Natural killer cell treated with Interleukin-12 subunit alpha and Interleukin-12 subunit beta and Interleukin-15 and Interleukin-18, amount 100 ng/mL, for 72 hours (primary cell): Measurements from ENCODE around the gene FBXO24. TPM values are rescaled to one million over a fixed set of nuclear protein-coding genes. Genes with fewer than 3 reads are reported as not detected.

Experiments
- ATAC-seq, 2 donors: fragments of 150-1000 bp; cut with Tn5 transposase in 1 of 2; sonication (Bioruptor Pico), chemical (Tn5 transposase) in 1 of 2; 2 replicates each; pipeline ENCODE4 v1.10.0; 2021
- DNase-seq: peaks from one replicate; pipeline ENCODE4 v3.0.0; 2022; ENCODE audit warnings: low spot score
- H3K27ac Mint-ChIP-seq, 2 donors: 1 replicate in 1 of 2; 2 replicates in 1 of 2; pipeline ENCODE4 v1.8.0; 2022; ENCODE audit warnings: mixed read lengths in 2 of 2, mild to moderate bottlenecking in 1 of 2, moderate library complexity in 1 of 2
- H3K27me3 Mint-ChIP-seq, 2 donors: 1 replicate in 1 of 2; 2 replicates in 1 of 2; pipeline ENCODE4 v1.8.0; 2022; ENCODE audit warnings: mixed read lengths in 2 of 2
- H3K36me3 Mint-ChIP-seq: one replicate; pipeline ENCODE4 v1.8.0; 2022; ENCODE audit warnings: mixed read lengths
- H3K4me1 Mint-ChIP-seq, 2 donors: 1 replicate in 1 of 2; 2 replicates in 1 of 2; pipeline ENCODE4 v1.8.0; 2022; ENCODE audit warnings: low read depth in 2 of 2, mixed read lengths in 2 of 2, mild to moderate bottlenecking in 1 of 2
- H3K4me3 Mint-ChIP-seq: one replicate; pipeline ENCODE4 v1.8.0; 2022; ENCODE audit warnings: mixed read lengths
- H3K9me3 Mint-ChIP-seq: 2 replicates; pipeline ENCODE4 v1.8.0; 2022; ENCODE audit warnings: mixed read lengths
- total RNA-seq, 2 donors: library from RNA; stranded (reverse); gene quantifications; one replicate each; pipeline ENCODE4 v1.2.3, GENCODE V29; 2022

Gene FBXO24
- total RNA-seq, 2 donors from 2014 or later, result 0.21 TPM; not detected in 1

DNA sequence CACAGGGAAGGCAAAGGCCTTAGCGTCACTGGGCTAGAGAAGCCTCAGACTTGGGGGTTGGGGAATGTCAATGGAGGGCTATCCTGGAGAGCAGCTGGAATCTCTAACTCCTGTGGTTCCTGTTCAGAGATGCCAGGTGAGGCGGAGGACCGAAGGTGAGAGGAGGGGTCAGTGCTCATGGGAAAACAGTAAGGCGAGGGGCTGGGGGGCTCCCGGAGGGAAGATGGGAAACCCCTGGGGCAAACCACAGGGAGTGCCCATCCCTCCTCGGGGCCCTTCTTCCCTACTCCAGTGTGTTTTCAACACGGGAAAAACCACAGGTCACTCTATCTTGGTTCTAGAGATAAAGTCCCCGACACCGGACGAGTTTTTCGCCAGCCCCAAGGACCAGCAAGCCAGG lies 3.5 kb upstream of the FBXO24 start:
- peak overlapping the region; percentile 98 for H3K4me3 Mint-ChIP-seq
- peak overlapping the region in 1 of 2 donors; percentile 96 for H3K27ac Mint-ChIP-seq
- no peaks in the 10 kb centered on the region for H3K36me3 Mint-ChIP-seq
- ATAC-seq (no peak), DNase-seq (no peak)
- peaks cover 25 to 29% of the 10 kb centered on the region in 2 donors for H3K4me1 Mint-ChIP-seq
- H3K9me3 Mint-ChIP-seq, result no peaks in the 10 kb centered on the region
- H3K27me3 Mint-ChIP-seq, result no peaks in the 10 kb centered on the region

DNA sequence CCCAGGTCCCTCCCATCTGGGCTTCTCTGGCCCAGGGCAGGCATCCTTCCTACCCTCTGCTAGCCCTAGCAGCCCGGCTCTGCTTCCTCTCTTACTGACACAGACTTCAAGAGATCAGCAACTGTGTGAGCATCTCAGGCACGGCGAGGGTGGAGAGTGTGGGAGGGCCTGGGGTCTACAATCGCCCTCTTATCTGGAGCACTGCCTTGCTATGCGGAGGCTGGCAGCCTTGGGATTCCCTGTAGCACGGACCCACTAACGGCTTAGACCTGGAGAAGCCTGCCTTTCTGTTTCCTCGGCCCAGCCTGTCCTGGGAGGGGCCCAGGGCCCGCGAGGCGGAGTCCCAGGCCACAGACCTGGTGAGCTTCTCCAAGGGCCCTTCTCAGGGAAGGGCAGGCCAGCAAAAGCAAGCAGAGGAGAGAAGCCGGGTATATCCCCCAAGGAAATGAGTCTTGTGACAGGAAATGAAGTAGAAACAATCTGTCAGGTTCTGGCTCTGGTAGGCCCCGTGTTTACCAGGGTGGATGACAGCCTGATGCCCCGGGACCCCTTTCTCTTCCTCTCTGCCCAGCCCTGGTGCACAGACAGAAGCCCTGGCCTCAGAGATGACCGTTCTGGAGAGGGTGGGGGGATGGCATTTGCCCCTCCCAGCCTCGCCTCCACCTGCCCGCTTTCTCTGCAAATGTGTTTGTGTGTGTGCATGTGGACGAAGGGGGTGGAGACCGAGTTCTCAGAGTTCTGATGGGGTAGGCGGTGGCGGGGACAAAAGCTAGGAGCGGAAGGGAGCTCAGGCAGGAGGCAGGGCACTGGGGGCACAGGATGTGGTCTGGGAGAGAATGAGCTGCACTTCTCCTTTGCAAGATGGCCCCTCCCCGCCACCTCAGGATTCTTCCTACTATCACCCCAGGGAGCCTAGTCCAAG lies 2.7 kb upstream of the FBXO24 start:
- Mint-ChIP-seq H3K4me3 (peak overlapping the region; percentile 98), H3K4me1 (peaks cover 25 to 29% of the 10 kb centered on the region in 2 donors), H3K27me3 (no peaks in the 10 kb centered on the region), H3K36me3 (no peaks in the 10 kb centered on the region), H3K27ac (peak overlapping the region; percentile 96 to 97), H3K9me3 (no peaks in the 10 kb centered on the region)
- ATAC-seq, result peak in 1 of 2 donors; percentile 3
- DNase-seq, result peak; percentile 82

DNA sequence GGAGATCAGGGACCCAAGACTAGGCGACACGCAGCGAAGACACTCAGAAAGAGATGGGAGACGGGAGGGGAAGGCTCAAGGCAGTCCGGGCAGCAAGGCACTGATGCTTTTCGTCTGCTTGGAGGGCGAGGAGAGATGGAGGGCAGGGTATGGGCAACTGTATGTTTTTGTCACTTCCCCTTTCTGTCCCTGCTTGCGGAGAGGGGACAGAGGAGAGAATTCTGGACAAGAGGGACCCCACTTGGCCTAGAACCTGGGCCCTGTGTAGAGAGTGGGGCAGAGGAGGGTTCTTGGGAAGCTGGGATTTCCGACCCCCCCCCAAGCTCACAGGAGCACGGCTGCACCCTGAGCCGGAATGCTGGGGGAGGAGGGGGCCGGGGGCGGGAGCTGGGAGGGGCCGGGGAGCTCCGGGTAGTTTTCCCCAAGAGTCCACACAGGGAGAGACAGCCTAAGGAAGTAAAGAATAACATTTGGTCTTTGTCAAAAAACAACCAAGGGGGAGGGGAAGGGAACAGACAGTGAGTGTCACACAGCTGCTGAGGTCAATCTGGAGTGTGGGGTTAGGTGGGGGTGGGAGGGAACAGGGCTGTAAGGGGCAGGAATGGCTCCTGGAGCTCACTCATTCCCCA lies 2.0 kb upstream of the FBXO24 start:
- Mint-ChIP-seq H3K27ac (peak overlapping the region; percentile 96 to 97), H3K4me1 (peaks cover 25 to 29% of the 10 kb centered on the region in 2 donors), H3K9me3 (no peaks in the 10 kb centered on the region), H3K4me3 (peak overlapping the region; percentile 98), H3K27me3 (peaks cover 0 to 1% of the 10 kb centered on the region in 2 donors), H3K36me3 (no peaks in the 10 kb centered on the region)
- ATAC-seq, result no peak
- no peak for DNase-seq

DNA sequence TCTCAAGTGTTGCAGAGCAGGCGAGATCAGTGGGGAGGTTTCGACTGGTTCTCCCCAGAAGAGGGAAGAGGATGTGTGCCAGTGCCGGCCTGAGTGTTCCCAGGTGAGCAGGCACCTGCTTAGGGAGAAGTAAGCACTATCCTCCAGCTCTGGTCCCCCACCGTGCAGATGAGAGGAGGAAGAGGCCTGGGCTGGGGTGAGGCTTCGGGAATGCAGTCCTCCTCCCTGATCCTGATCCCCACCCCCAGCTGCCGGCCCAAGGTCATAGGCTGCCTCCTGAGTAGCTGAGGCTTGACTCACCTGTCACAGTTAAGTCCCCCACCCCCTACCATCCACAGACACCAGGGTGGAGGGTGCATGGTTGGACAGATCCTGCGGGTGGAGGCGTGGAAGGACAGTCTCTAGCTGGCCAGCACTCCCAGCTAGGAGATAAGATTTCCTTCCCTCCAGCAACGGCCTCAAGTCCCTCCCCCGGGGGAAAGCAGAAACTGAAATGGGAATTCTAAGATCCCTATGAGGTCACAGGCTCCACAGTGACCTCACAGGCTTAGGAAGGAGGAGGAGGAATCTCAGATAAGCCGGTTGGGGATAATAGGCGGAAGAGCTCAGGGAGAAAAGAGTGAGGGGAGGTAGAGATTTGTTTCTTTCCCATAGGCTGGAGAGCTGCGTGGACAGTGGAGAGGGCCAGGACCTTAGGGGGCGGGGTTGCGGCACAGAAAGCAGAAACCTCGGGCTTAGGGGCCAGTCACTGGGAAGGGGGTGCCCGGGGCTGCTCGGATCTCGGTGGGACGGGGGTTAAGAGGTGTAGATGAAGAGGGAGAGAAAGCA lies 1.2 kb upstream of the FBXO24 start:
- Mint-ChIP-seq H3K27me3 (peaks cover 0 to 2% of the 10 kb centered on the region in 2 donors), H3K27ac (peak overlapping the region; percentile 96 to 97), H3K4me3 (peak overlapping the region; percentile 98), H3K36me3 (no peaks in the 10 kb centered on the region), H3K4me1 (peaks cover 25 to 29% of the 10 kb centered on the region in 2 donors), H3K9me3 (no peaks in the 10 kb centered on the region)
- no peak for ATAC-seq
- DNase-seq, result no peak

DNA sequence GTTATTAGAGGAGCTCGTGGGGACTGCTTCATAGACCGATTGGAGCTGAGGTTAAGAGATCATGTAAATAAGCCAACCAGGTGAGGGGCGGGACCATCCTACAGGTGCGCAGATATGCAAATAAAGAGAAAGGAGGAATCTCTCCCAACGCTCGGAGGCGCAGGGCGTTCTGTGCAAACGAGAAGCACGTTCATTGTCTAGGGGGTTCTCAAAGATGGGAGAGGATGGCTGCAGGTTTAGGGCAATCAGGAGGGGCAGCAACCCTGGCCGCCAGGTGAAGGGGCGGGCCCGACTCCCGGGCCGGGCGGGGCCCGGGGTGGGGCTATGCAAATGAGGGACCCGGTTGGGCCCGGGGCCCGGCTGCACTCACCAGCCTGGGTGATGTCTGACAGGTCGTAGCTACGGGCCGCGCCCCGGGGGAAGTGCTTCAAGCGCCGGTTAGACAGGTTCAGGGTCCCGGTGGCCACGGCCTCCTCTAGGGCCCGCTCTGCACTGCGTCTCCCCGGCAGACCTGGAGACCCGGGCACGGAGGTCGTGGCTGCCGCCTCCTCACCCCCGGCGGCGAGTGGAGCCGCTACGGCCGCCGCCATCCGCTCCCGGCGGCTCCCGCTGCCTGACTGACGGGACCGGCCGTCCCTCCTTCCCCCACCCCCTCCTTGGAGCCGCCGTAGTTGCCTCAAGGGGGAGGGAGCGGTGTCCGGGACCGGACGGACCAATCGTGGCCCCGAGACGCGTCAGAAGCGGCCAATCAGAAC lies 440 bp upstream of the FBXO24 start, which contains the start of gene LRCH4:
TSS of gene LRCH4 (minus strand) at position 619 of the 755 bp plus-strand sequence. CDS start at position 590, 29 bp downstream.
- peaks cover 6 to 7% of the 10 kb centered on the region in 2 donors for H3K27me3 Mint-ChIP-seq
- H3K36me3 Mint-ChIP-seq, result no peaks in the 10 kb centered on the region
- ATAC-seq (peak; percentile 32 to 55), DNase-seq (no peak)
- H3K4me1 Mint-ChIP-seq, result peaks cover 25 to 29% of the 10 kb centered on the region in 2 donors
- peak within 1 kb of the TSS; percentile 96 to 97 for H3K27ac Mint-ChIP-seq
- peak within 1 kb of the TSS; percentile 98 for H3K4me3 Mint-ChIP-seq
- H3K9me3 Mint-ChIP-seq, result no peaks in the 10 kb centered on the region

DNA sequence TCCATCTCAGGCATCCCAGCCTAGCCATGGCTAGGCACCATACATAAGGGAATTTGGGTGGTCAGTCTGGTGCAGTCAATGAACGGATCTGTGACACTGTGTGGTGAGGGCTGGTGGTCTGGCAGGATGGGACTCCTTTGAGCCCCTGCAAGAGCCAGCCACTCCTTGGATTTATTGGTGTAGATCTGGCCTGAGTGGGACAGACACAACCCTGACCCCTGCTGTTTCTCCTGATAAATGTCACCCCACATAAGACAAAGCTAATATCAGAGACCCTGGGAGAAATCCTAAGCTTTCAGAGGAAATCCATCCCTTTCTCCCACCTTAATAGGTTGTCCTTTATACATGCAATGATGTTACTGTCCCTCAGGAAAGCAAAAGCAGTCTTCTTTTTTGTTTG lies 2.3 kb downstream of the FBXO24 start:
- peaks cover 18 to 20% of the 10 kb centered on the region in 2 donors for H3K4me1 Mint-ChIP-seq
- no peak overlapping the region for H3K27ac Mint-ChIP-seq
- no peak for ATAC-seq
- peaks cover 6 to 8% of the 10 kb centered on the region in 2 donors for H3K27me3 Mint-ChIP-seq
- H3K9me3 Mint-ChIP-seq, result no peaks in the 10 kb centered on the region
- no peaks in the 10 kb centered on the region for H3K36me3 Mint-ChIP-seq
- DNase-seq, result no peak
- peak overlapping the region; percentile 42 for H3K4me3 Mint-ChIP-seq

DNA sequence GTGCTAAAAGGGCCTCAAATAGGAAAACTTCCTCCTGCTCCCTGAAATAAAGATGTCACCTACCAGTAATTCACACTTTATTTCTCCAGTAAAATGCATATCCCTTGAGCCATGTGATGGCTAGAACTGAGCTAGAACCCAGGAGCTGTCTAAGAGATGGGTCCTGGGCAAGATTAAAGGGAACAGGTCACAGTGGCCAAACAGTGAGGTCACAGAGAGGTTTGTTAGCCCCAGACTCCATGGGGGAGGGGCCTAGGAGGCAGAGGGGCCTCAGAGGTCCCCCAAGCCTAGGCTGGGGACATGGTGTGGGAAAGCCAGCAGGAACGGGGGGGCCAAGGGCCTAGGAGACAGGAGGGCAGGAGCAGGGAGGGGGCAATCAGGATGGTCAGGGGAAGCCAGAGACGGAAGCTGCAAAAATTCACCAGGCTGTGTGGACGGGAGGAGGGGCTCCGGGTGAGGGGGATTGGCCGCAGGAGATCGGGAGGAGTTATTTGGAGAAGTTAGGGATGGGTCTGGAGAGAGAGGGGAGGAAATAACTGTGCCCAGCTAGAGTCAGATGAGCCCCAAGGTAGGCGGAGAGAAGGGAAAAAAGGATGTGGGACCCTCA lies 3.3 kb downstream of the FBXO24 start:
- ATAC-seq (no peak), DNase-seq (no peak)
- Mint-ChIP-seq H3K27ac (no peak overlapping the region), H3K9me3 (no peaks in the 10 kb centered on the region), H3K27me3 (peaks cover 6 to 8% of the 10 kb centered on the region in 2 donors), H3K4me3 (no peak overlapping the region), H3K4me1 (peaks cover 9 to 10% of the 10 kb centered on the region in 2 donors), H3K36me3 (no peaks in the 10 kb centered on the region)

DNA sequence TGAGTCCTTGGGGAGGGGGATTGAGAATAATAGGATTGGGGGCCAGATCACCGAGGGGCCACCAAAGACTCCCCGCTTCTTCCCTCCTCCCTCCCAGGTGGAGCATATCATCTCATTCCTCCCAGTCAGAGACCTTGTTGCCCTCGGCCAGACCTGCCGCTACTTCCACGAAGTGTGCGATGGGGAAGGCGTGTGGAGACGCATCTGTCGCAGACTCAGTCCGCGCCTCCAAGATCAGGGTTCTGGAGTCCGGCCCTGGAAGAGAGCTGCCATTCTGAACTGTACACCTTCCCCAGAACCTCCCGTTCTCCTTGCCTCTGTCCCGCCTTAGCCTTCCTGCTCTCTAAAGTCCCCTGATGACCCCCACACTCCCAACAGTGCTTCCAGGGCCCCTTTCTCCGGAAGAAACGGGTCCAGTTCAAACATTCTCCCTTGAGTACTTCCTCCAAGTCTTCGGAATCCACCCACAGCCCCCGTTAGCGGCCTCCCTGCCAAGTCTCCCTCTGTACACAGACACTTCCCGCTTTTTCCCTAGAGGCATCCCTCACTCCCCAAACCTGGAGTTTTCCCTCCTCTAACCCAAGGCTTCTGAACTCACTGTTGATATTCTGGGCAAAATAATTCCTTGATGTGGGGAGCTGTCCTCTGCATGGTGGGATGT lies 4.1 kb downstream of the FBXO24 start:
- Mint-ChIP-seq H3K27me3 (peaks cover 6 to 8% of the 10 kb centered on the region in 2 donors), H3K4me1 (peaks cover 3% of the 10 kb centered on the region in 2 donors), H3K4me3 (no peak overlapping the region), H3K9me3 (no peaks in the 10 kb centered on the region), H3K27ac (no peak overlapping the region), H3K36me3 (no peaks in the 10 kb centered on the region)
- DNase-seq, result no peak
- no peak for ATAC-seq

DNA sequence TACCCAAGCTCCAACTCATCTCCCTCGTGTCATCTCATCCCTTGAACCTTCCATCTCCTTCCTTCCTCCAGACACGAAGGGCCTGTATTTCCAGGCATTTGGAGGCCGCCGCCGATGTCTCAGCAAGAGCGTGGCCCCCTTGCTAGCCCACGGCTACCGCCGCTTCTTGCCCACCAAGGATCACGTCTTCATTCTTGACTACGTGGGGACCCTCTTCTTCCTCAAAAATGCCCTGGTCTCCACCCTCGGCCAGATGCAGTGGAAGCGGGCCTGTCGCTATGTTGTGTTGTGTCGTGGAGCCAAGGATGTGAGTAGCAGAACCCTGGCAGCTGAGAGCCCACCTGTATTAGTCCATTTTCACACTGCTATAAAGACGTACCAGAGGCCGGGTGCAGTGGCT lies 5.5 kb downstream of the FBXO24 start:
- no peak for ATAC-seq
- no peak overlapping the region for H3K4me3 Mint-ChIP-seq
- H3K27me3 Mint-ChIP-seq, result peaks cover 6 to 8% of the 10 kb centered on the region in 2 donors
- H3K4me1 Mint-ChIP-seq, result no peaks in the 10 kb centered on the region
- H3K27ac Mint-ChIP-seq, result no peak overlapping the region
- H3K9me3 Mint-ChIP-seq, result no peaks in the 10 kb centered on the region
- no peak for DNase-seq
- no peaks in the 10 kb centered on the region for H3K36me3 Mint-ChIP-seq

DNA sequence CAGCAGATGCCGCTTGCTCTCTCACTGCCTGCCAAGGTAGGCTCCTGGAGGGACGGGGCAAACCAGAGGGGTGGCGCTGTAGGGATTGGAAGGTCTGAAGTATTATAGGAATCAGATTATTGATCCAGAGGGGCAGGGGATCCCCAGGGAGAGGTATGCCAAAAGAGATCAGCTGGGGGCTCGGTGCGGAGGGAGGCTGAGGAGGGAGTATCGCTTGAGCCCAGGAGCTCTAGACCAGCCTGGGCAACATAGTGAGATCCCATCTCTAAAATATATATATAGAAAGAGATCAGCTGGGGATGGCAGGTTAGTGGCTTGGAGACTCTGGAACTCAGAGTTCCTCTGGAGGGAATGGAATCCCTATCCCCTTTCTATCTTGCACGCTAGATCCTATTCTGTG lies 9.1 kb downstream of the FBXO24 start:
- H3K9me3 Mint-ChIP-seq, result no peaks in the 10 kb centered on the region
- no peak overlapping the region for H3K4me3 Mint-ChIP-seq
- no peaks in the 10 kb centered on the region for H3K36me3 Mint-ChIP-seq
- H3K27me3 Mint-ChIP-seq, result peaks cover 4 to 6% of the 10 kb centered on the region in 2 donors
- H3K27ac Mint-ChIP-seq, result no peak overlapping the region
- DNase-seq, result no peak
- peaks cover 4% of the 10 kb centered on the region in 2 donors for H3K4me1 Mint-ChIP-seq
- no peak for ATAC-seq

DNA sequence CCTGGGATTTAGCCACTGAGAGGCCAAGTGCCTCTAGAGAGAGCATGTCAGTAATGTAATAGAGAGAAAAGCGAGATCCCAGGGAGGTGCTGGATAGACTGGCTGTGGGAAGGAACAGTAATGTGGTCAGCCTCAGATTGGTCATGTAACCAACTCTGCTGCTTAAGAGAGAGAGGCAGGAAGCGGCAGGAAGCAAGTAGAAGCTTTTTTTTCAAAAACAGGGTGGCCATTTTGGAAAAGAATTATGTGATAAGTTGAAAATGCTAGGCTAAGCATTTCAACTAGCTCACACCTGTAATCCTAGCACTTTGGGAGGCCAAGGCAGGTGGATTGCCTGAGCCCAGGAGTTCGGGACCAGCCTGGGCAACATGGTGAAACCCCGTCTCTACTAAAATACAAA lies 12.3 kb downstream of the FBXO24 start:
- peaks cover 4 to 9% of the 10 kb centered on the region in 2 donors for H3K4me1 Mint-ChIP-seq
- no peaks in the 10 kb centered on the region for H3K27me3 Mint-ChIP-seq
- no peaks in the 10 kb centered on the region for H3K36me3 Mint-ChIP-seq
- H3K9me3 Mint-ChIP-seq, result no peaks in the 10 kb centered on the region
- no peak for ATAC-seq
- H3K27ac Mint-ChIP-seq, result peak overlapping the region in 1 of 2 donors; percentile 14
- no peak overlapping the region for H3K4me3 Mint-ChIP-seq
- DNase-seq, result no peak
